Stimulated activated CD4-positive, alpha-beta T cell treated with anti-CD3 and anti-CD28 coated beads, Interleukin-1b, Interleukin-23, amount 100 ng/mL, for 1 hour (primary cell): ENCODE data around the gene CRYL1.
A peak's percentile ranks its signal among the peaks of the same experiment; 100 is the strongest.

Source experiments
- DNase-seq, 2 donors: peaks; one replicate each; pipeline ENCODE4 v3.0.0-alpha.2; 2020; ENCODE audit warnings: low read depth in 2 of 2

CRYL1 gene

GRCh38 chr13:20494656-20495055, 31.0 kb downstream of the CRYL1 start:
- no peak for DNase-seq

- DNase-seq = peak in 1 of 2 donors; percentile 44
Observed at GRCh38 chr13:20492641-20493040, 33.0 kb downstream of the CRYL1 start.

GRCh38 chr13:20491926-20492435, 33.7 kb downstream of the CRYL1 start:
- DNase-seq = no peak

- DNase-seq = peak in 1 of 2 donors; percentile 30
Observed at GRCh38 chr13:20489185-20489820, 36.4 kb downstream of the CRYL1 start.

- no peak for DNase-seq
Observed at GRCh38 chr13:20487927-20488326, 37.7 kb downstream of the CRYL1 start.

GRCh38 chr13:20482787-20483186, 42.9 kb downstream of the CRYL1 start:
- no peak for DNase-seq

- DNase-seq = no peak
Observed at GRCh38 chr13:20482275-20482761, 43.3 kb downstream of the CRYL1 start.

- no peak for DNase-seq
Observed at GRCh38 chr13:20477394-20477793, 48.3 kb downstream of the CRYL1 start.

GRCh38 chr13:20475927-20476691, 49.5 kb downstream of the CRYL1 start:
- peak in 1 of 2 donors; percentile 24 for DNase-seq

- DNase-seq = no peak
Observed at GRCh38 chr13:20474515-20474914, 51.1 kb downstream of the CRYL1 start.

- no peak for DNase-seq
Observed at GRCh38 chr13:20473888-20474287, 51.8 kb downstream of the CRYL1 start.

- no peak for DNase-seq
Observed at GRCh38 chr13:20473139-20473538, 52.5 kb downstream of the CRYL1 start.

- no peak for DNase-seq
Observed at GRCh38 chr13:20472531-20472930, 53.1 kb downstream of the CRYL1 start.

GRCh38 chr13:20470136-20470535, 55.5 kb downstream of the CRYL1 start:
- no peak for DNase-seq

- no peak for DNase-seq
Observed at GRCh38 chr13:20466371-20466770, 59.3 kb downstream of the CRYL1 start.

- no peak for DNase-seq
Observed at GRCh38 chr13:20465218-20465879, 60.3 kb downstream of the CRYL1 start.

GRCh38 chr13:20462921-20463320, 62.7 kb downstream of the CRYL1 start:
- no peak for DNase-seq

GRCh38 chr13:20462533-20462915, 63.1 kb downstream of the CRYL1 start:
- DNase-seq = no peak

- no peak for DNase-seq
Observed at GRCh38 chr13:20461860-20462532, 63.7 kb downstream of the CRYL1 start.

- no peak for DNase-seq
Observed at GRCh38 chr13:20461481-20461859, 64.2 kb downstream of the CRYL1 start.

GRCh38 chr13:20460761-20461160, 64.9 kb downstream of the CRYL1 start:
- no peak for DNase-seq

- DNase-seq = no peak
Observed at GRCh38 chr13:20457670-20458069, 68.0 kb downstream of the CRYL1 start.
